HCT116 (cell line): Measurements from ENCODE around the gene FLVCR1. TPM values are rescaled to one million over a fixed set of nuclear protein-coding genes. Genes with fewer than 3 reads are reported as not detected.

Experiments used
- ATAC-seq: fragments of 200-7000 bp; cut with Tn5 transposase; 2 replicates; pipeline ENCODE4 v1.9.1; 2020; ENCODE audit warnings: mild to moderate bottlenecking, moderate library complexity
- BruUV-seq: library from RNA; stranded (reverse); fragments of 400-500 nt; replicated peaks from 2 replicates; lab custom pipeline; 2021; lab: Mats Ljungman, UMichigan
- CTCF ChIA-PET: fragments of 300-600 bp; sonication (Branson Sonifier 250); formaldehyde crosslinking; loops from one replicate; lab custom pipeline; 2021; ENCODE audit warnings: antibody characterized with exemption; lab: Charles Lee
- POLR2A ChIA-PET: fragments of 300-600, 350-600 bp; sonication (Branson Sonifier 250); formaldehyde crosslinking; loops from one replicate; lab custom pipeline; 2021; ENCODE audit warnings: antibody characterized with exemption; lab: Charles Lee
- RAD21 ChIA-PET, 2 experiments: fragments of 300-600 bp; sonication (Branson Sonifier 250); formaldehyde crosslinking; loops; one replicate each; lab custom pipeline; 2023; ENCODE audit warnings: low total read pairs in 2 of 2; ENCODE audit not compliant: uncharacterized antibody in 2 of 2, unreplicated experiment in 2 of 2, low non-redundant PET in 1 of 2; lab: Charles Lee
- DNase-seq: peaks from one replicate; pipeline ENCODE4 v3.0.0-alpha.2; 2010; ENCODE audit warnings: low read depth, low spot score
- H2AFZ ChIP-seq: fragments of 200-600 bp; shearing (Covaris generic), sonication (generic); 2 replicates; pipeline ENCODE4 v1.6.1; 2017; ENCODE audit warnings: low read depth, mixed run types, mixed read lengths, antibody characterized with exemption, low read length; ENCODE audit not compliant: poor library complexity, severe bottlenecking
- H3K27ac ChIP-seq: 2 replicates; pipeline ENCODE4 v1.5.1; 2012; ENCODE audit warnings: low read depth, low read length
- H3K27me3 ChIP-seq: fragments of 200-600 bp; sonication (generic); 2 replicates; pipeline ENCODE4 v1.6.1; 2016; ENCODE audit warnings: mixed run types, low read length, mixed read lengths; ENCODE audit not compliant: insufficient read depth
- H3K36me3 ChIP-seq, 2 experiments: fragments of 200-500 bp in 1 of 2; fragments of 200-600 bp in 1 of 2; sonication (Bioruptor generic) in 1 of 2; sonication (generic) in 1 of 2; 2 replicates each; pipeline versions ENCODE4 v1.5.1 to v1.6.1; 2014 to 2016; ENCODE audit warnings: low read length in 2 of 2, inconsistent platforms in 1 of 2, mixed read lengths in 1 of 2, mixed run types in 1 of 2; ENCODE audit not compliant: insufficient read depth in 2 of 2, control insufficient read depth in 1 of 2
- H3K4me1 ChIP-seq, 2 experiments: fragments of 200-600 bp in 1 of 2; sonication (generic) in 1 of 2; 2 replicates each; pipeline versions ENCODE4 v1.5.1 to v1.6.1; 2012 to 2017; ENCODE audit warnings: low read length in 2 of 2, inconsistent platforms in 1 of 2, mild to moderate bottlenecking in 1 of 2, mixed read lengths in 1 of 2, mixed run types in 1 of 2, moderate library complexity in 1 of 2; ENCODE audit not compliant: insufficient read depth in 2 of 2, control insufficient read depth in 1 of 2
- H3K4me2 ChIP-seq: fragments of 200-600 bp; sonication (generic); 2 replicates; pipeline ENCODE4 v1.6.1; 2017; ENCODE audit warnings: mixed run types, low read length, mixed read lengths
- H3K4me3 ChIP-seq, 2 experiments: fragments of 200-600 bp in 1 of 2; sonication (generic) in 1 of 2; replicated peaks in 1 of 2; 2 replicates each; pipeline ENCODE4 v1.5.1; 2011 to 2016; ENCODE audit warnings: low read length in 2 of 2, control low read depth in 1 of 2, low read depth in 1 of 2, mild to moderate bottlenecking in 1 of 2, mixed read lengths in 1 of 2, mixed run types in 1 of 2
- H3K79me2 ChIP-seq: fragments of 200-600 bp; sonication (generic); 2 replicates; pipeline ENCODE4 v1.6.1; 2017; ENCODE audit warnings: mild to moderate bottlenecking, mixed run types, low read length, moderate library complexity, mixed read lengths; ENCODE audit not compliant: insufficient read depth
- H3K9ac ChIP-seq: fragments of 200-600 bp; sonication (generic); 2 replicates; pipeline ENCODE4 v1.6.1; 2016; ENCODE audit warnings: low read length, mixed read lengths
- H3K9me2 ChIP-seq: fragments of 200-600 bp; sonication (generic), shearing (Covaris generic); 2 replicates; pipeline ENCODE4 v1.6.1; 2017; ENCODE audit warnings: mixed run types, mild to moderate bottlenecking, moderate library complexity; ENCODE audit not compliant: insufficient read depth
- H3K9me3 ChIP-seq, 2 experiments: fragments of 200-500 bp in 1 of 2; fragments of 200-600 bp in 1 of 2; sonication (Bioruptor generic) in 1 of 2; sonication (generic) in 1 of 2; 2 replicates each; pipeline ENCODE4 v1.6.1; 2014 to 2017; ENCODE audit warnings: low read length in 2 of 2, mixed read lengths in 2 of 2, inconsistent platforms in 1 of 2, low read depth in 1 of 2, mild to moderate bottlenecking in 1 of 2, mixed run types in 1 of 2, moderate library complexity in 1 of 2; ENCODE audit not compliant: control insufficient read depth in 1 of 2, insufficient read depth in 1 of 2
- H4K20me1 ChIP-seq: fragments of 200-600 bp; sonication (generic), shearing (Covaris generic); 2 replicates; pipeline ENCODE4 v1.6.1; 2017; ENCODE audit warnings: mixed run types, mild to moderate bottlenecking, moderate library complexity; ENCODE audit not compliant: insufficient read depth
- ATF3 ChIP-seq: IDR thresholded peaks from 2 replicates; pipeline ENCODE4 v1.6.1; 2012
- EGR1 ChIP-seq: IDR thresholded peaks from 2 replicates; pipeline ENCODE4 v1.6.1; 2012; ENCODE audit warnings: low read depth
- ELF1 ChIP-seq: IDR thresholded peaks from 2 replicates; pipeline ENCODE4 v1.6.1; 2012; ENCODE audit warnings: low read depth, borderline replicate concordance
- EZH2 ChIP-seq: fragments of 200-600 bp; sonication (generic); IDR thresholded peaks from 2 replicates; pipeline ENCODE4 v1.6.1; 2017; ENCODE audit warnings: antibody characterized with exemption, mixed run types
- EZH2phosphoT487 ChIP-seq: fragments of 200-600 bp; IDR thresholded peaks from 2 replicates; pipeline ENCODE4 v1.6.1; 2018; ENCODE audit warnings: antibody characterized with exemption, borderline replicate concordance
- FOSL1 ChIP-seq: IDR thresholded peaks from 2 replicates; pipeline ENCODE4 v1.6.1; 2012; ENCODE audit warnings: low read depth
- POLR2A ChIP-seq: IDR thresholded peaks from 2 replicates; pipeline ENCODE4 v1.7.0; 2011; ENCODE audit warnings: borderline replicate concordance; ENCODE audit not compliant: insufficient read depth, insufficient read length; ENCODE audit errors: extremely low read depth
- SIN3A ChIP-seq: IDR thresholded peaks from 2 replicates; pipeline ENCODE4 v1.6.1; 2012; ENCODE audit warnings: low read depth
- SP1 ChIP-seq: IDR thresholded peaks from 2 replicates; pipeline ENCODE4 v1.6.1; 2012; ENCODE audit warnings: low read depth
- SRF ChIP-seq: IDR thresholded peaks from 2 replicates; pipeline ENCODE4 v1.6.1; 2012; ENCODE audit warnings: low read depth
- YY1 ChIP-seq: IDR thresholded peaks from 2 replicates; pipeline ENCODE4 v1.6.1; 2011; ENCODE audit warnings: low read length, low read depth, moderate library complexity, mild to moderate bottlenecking; ENCODE audit not compliant: insufficient replicate concordance; ENCODE audit errors: extremely low read depth
- ZNF274 ChIP-seq: fragments of 200-500 bp; sonication (Bioruptor generic); IDR thresholded peaks from 2 replicates; pipeline ENCODE4 v1.6.1; 2014; ENCODE audit warnings: mild to moderate bottlenecking, low read depth, low read length, inconsistent platforms
- intact Hi-C: fragments of 100-400 bp; cut with micrococcal nuclease; formaldehyde crosslinking; loops from 2 replicates; pipeline ENCODE4 v1.10.0; 2022
- total RNA-seq: library from RNA; stranded (reverse); gene quantifications from one replicate; pipeline ENCODE4 v1.2.1, GENCODE V29; 2021; ENCODE audit not compliant: unreplicated experiment
- TF ChIP-seq, protein P1 (sequence below), 3 experiments: fragments of 200-600 bp in 1 of 3; sonication (generic) in 1 of 3; IDR thresholded peaks in 2 of 3; conservative IDR thresholded peaks in 1 of 3; 2 replicates each; pipeline ENCODE4 v1.5.1; 2012 to 2017; ENCODE audit warnings: low read depth in 2 of 3, low read length in 2 of 3, antibody characterized with exemption in 1 of 3, borderline replicate concordance in 1 of 3, control low read depth in 1 of 3, mild to moderate bottlenecking in 1 of 3, mixed read lengths in 1 of 3, mixed run types in 1 of 3, moderate library complexity in 1 of 3; ENCODE audit not compliant: insufficient read depth in 1 of 3
- TF ChIP-seq, protein P2 (sequence below): IDR thresholded peaks from 2 replicates; pipeline ENCODE4 v1.6.1; 2012; ENCODE audit warnings: low read depth
- TF ChIP-seq, protein P3 (sequence below): IDR thresholded peaks from 2 replicates; pipeline ENCODE4 v1.6.1; 2012
- TF ChIP-seq, protein P4 (sequence below): IDR thresholded peaks from 2 replicates; pipeline ENCODE4 v1.6.1; 2011; ENCODE audit warnings: mild to moderate bottlenecking, low read length, moderate library complexity; ENCODE audit not compliant: insufficient replicate concordance; ENCODE audit errors: extremely low read depth

The FLVCR1 gene
- total RNA-seq, 1 experiment from 2014 or later = 19.0 TPM

- TF ChIP-seq, protein P1, sequence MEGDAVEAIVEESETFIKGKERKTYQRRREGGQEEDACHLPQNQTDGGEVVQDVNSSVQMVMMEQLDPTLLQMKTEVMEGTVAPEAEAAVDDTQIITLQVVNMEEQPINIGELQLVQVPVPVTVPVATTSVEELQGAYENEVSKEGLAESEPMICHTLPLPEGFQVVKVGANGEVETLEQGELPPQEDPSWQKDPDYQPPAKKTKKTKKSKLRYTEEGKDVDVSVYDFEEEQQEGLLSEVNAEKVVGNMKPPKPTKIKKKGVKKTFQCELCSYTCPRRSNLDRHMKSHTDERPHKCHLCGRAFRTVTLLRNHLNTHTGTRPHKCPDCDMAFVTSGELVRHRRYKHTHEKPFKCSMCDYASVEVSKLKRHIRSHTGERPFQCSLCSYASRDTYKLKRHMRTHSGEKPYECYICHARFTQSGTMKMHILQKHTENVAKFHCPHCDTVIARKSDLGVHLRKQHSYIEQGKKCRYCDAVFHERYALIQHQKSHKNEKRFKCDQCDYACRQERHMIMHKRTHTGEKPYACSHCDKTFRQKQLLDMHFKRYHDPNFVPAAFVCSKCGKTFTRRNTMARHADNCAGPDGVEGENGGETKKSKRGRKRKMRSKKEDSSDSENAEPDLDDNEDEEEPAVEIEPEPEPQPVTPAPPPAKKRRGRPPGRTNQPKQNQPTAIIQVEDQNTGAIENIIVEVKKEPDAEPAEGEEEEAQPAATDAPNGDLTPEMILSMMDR (IDR thresholded peaks at IDR 0.05 in 2 of 3, conservative IDR thresholded peaks at IDR 0.05 in 1 of 3; ENCODE audit: borderline replicate concordance in 1 of 3, insufficient read depth in 1 of 3, low read depth in 2 of 3, low read length in 2 of 3) = no peak
- no peak for TF ChIP-seq SP1
- no peak for TF ChIP-seq EGR1
- no peak for TF ChIP-seq YY1
These were observed 38.3 kb upstream of the FLVCR1 start (continued) for GRCh38 chr1:212819726-212820125.

GRCh38 chr1:212820969-212821368 lies 37.1 kb upstream of the FLVCR1 start:
- intact Hi-C loops = no loop called here
- H3K36me3 ChIP-seq = no peaks in the 10 kb centered on the region
- no peak overlapping the region for H3K27ac ChIP-seq
- ATAC-seq (no peak), DNase-seq (no peak)
- H3K4me1 ChIP-seq = no peaks in the 10 kb centered on the region; a peak in 1 of 4 replicates
- BruUV-seq = no TSS peak
- TF ChIP-seq ZNF274 = no peak
- TF ChIP-seq POLR2A = no peak
- no peak for TF ChIP-seq YY1
- no peak for TF ChIP-seq EGR1
- no peak for TF ChIP-seq SIN3A
- no peak for TF ChIP-seq SP1
- TF ChIP-seq, protein P2, sequence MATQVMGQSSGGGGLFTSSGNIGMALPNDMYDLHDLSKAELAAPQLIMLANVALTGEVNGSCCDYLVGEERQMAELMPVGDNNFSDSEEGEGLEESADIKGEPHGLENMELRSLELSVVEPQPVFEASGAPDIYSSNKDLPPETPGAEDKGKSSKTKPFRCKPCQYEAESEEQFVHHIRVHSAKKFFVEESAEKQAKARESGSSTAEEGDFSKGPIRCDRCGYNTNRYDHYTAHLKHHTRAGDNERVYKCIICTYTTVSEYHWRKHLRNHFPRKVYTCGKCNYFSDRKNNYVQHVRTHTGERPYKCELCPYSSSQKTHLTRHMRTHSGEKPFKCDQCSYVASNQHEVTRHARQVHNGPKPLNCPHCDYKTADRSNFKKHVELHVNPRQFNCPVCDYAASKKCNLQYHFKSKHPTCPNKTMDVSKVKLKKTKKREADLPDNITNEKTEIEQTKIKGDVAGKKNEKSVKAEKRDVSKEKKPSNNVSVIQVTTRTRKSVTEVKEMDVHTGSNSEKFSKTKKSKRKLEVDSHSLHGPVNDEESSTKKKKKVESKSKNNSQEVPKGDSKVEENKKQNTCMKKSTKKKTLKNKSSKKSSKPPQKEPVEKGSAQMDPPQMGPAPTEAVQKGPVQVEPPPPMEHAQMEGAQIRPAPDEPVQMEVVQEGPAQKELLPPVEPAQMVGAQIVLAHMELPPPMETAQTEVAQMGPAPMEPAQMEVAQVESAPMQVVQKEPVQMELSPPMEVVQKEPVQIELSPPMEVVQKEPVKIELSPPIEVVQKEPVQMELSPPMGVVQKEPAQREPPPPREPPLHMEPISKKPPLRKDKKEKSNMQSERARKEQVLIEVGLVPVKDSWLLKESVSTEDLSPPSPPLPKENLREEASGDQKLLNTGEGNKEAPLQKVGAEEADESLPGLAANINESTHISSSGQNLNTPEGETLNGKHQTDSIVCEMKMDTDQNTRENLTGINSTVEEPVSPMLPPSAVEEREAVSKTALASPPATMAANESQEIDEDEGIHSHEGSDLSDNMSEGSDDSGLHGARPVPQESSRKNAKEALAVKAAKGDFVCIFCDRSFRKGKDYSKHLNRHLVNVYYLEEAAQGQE = no peak
- no peak for TF ChIP-seq ELF1
- TF ChIP-seq, protein P3, sequence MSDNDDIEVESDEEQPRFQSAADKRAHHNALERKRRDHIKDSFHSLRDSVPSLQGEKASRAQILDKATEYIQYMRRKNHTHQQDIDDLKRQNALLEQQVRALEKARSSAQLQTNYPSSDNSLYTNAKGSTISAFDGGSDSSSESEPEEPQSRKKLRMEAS = no peak
- TF ChIP-seq FOSL1 = no peak
- no peak for TF ChIP-seq EZH2phosphoT487
- TF ChIP-seq EZH2 = no peak
- no peak for TF ChIP-seq SRF
- TF ChIP-seq, protein P4, sequence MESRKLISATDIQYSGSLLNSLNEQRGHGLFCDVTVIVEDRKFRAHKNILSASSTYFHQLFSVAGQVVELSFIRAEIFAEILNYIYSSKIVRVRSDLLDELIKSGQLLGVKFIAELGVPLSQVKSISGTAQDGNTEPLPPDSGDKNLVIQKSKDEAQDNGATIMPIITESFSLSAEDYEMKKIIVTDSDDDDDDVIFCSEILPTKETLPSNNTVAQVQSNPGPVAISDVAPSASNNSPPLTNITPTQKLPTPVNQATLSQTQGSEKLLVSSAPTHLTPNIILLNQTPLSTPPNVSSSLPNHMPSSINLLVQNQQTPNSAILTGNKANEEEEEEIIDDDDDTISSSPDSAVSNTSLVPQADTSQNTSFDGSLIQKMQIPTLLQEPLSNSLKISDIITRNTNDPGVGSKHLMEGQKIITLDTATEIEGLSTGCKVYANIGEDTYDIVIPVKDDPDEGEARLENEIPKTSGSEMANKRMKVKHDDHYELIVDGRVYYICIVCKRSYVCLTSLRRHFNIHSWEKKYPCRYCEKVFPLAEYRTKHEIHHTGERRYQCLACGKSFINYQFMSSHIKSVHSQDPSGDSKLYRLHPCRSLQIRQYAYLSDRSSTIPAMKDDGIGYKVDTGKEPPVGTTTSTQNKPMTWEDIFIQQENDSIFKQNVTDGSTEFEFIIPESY = no peak
- TF ChIP-seq ATF3 = no peak
- CTCF ChIA-PET = no interaction called here
- POLR2A ChIA-PET = no interaction called here
- H2AFZ ChIP-seq = no peak overlapping the region
- RAD21 ChIA-PET = no interaction called here
- H4K20me1 ChIP-seq = no peaks in the 10 kb centered on the region
- no peak overlapping the region for H3K4me3 ChIP-seq
- no peaks in the 10 kb centered on the region for H3K9me2 ChIP-seq
- H3K9ac ChIP-seq = no peak overlapping the region
- H3K4me2 ChIP-seq = no peak overlapping the region
- peaks cover 6 to 9% of the 10 kb centered on the region in 2 experiments; a peak in 2 of 4 replicates for H3K9me3 ChIP-seq
- H3K79me2 ChIP-seq = no peaks in the 10 kb centered on the region
- no peaks in the 10 kb centered on the region for H3K27me3 ChIP-seq
